Measurements from ENCODE around the gene SGSH.
"Not testable (repeated sequence)": the region's sequence is repeated elsewhere in the genome, so short reads cannot be mapped to it uniquely, and the experiment has no call there.

DNA sequence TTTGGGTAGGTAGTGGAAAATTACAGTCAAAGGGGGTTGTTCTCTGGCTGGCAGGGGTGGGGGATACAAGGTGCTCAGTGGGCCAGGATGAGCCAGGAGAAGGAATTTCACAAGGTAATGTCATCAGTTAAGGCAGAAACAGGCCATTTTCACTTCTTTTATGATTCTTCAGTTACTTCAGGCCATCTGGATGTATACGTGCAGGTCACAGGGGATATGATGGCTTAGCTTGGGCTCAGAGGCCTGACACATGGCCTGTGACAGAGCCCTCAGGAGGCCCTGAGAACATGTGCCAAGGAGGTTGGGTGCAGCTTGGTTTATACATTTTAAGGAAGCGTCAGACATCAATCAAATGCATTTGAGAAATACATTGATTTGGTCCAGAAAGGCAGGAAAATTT lies 38.2 kb upstream of the SGSH start:
- TF ChIP-seq, protein P1, sequence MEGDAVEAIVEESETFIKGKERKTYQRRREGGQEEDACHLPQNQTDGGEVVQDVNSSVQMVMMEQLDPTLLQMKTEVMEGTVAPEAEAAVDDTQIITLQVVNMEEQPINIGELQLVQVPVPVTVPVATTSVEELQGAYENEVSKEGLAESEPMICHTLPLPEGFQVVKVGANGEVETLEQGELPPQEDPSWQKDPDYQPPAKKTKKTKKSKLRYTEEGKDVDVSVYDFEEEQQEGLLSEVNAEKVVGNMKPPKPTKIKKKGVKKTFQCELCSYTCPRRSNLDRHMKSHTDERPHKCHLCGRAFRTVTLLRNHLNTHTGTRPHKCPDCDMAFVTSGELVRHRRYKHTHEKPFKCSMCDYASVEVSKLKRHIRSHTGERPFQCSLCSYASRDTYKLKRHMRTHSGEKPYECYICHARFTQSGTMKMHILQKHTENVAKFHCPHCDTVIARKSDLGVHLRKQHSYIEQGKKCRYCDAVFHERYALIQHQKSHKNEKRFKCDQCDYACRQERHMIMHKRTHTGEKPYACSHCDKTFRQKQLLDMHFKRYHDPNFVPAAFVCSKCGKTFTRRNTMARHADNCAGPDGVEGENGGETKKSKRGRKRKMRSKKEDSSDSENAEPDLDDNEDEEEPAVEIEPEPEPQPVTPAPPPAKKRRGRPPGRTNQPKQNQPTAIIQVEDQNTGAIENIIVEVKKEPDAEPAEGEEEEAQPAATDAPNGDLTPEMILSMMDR (conservative IDR thresholded peaks at IDR 0.05; ENCODE audit: low read length) = not testable (repeated sequence)
- not testable (repeated sequence) for TF ChIP-seq EZH2phosphoT487 (IDR thresholded peaks at IDR 0.05; ENCODE audit: borderline replicate concordance)
